ENCODE results near the gene CADM3.

The CADM3 gene

DNA sequence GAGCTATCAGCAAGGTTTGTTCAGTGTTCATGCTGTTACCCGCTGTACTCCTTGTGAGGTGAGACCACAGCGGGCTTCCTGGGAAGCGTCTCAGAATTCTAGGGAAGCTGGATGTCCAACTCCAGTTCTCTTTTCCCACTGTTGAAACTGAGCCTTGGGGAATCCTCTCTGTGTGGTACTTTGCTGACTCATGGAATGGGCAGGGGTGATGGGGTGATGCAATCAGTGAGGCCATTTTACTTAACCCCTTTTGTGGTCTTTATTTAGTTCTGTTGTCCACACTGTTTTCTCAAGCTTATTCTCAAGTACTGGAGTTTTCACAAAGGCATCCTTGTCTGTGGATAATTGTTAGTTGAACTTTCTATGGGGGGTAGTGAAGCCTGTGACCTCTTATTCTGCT is 75.9 kb downstream of the CADM3 start:
- Histone ChIP-seq H3K9me3 (ENCODE audit: low read depth, low read length) (no peaks in the 10 kb centered on the region), H3K36me3 (ENCODE audit: insufficient read depth, low read length) (no peaks in the 10 kb centered on the region), H3K9ac (ENCODE audit: insufficient read length) (no peak overlapping the region), H3K27ac (no peak overlapping the region), H3K4me3 (no peak overlapping the region)
- TF ChIP-seq EZH2 (IDR thresholded peaks at IDR 0.05): no peak
- TF ChIP-seq POLR2AphosphoS5 (IDR thresholded peaks at IDR 0.05; ENCODE audit: borderline replicate concordance, low read depth, low read length): no peak
- TF ChIP-seq FOXP2 (optimal IDR thresholded peaks at IDR 0.05; ENCODE audit: control extremely low read depth, extremely low read length, insufficient read depth): no peak
- no peak for DNase-seq (ENCODE audit: low read depth, low spot score)

DNA sequence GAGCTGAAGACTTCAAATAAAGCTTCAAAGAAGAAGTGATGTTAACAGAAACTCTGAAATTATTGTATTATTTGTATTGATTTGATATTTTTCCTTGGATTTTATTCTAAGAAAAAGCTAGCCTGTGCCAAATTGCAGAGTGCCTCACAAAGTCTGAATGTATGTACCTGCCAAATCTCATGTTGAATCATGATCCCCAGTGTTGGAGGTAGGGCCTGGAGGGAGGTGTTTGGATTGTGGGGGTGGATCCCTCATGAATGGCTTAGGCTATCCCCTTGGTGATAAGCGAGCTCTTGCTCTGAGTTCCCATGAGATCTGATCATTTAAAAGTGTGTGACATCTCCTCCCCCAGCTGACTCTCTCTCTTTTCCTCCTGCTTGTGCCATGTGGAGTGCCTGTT is 76.9 kb downstream of the CADM3 start:
- no peak for DNase-seq (ENCODE audit: low read depth, low spot score)
- Histone ChIP-seq H3K9me3 (ENCODE audit: low read depth, low read length) (no peaks in the 10 kb centered on the region), H3K36me3 (ENCODE audit: insufficient read depth, low read length) (no peaks in the 10 kb centered on the region), H3K9ac (ENCODE audit: insufficient read length) (no peak overlapping the region), H3K4me3 (no peak overlapping the region), H3K27ac (no peak overlapping the region)
- TF ChIP-seq FOXP2 (optimal IDR thresholded peaks at IDR 0.05; ENCODE audit: control extremely low read depth, extremely low read length, insufficient read depth) (no peak), POLR2AphosphoS5 (IDR thresholded peaks at IDR 0.05; ENCODE audit: borderline replicate concordance, low read depth, low read length) (no peak), EZH2 (IDR thresholded peaks at IDR 0.05) (no peak)

DNA sequence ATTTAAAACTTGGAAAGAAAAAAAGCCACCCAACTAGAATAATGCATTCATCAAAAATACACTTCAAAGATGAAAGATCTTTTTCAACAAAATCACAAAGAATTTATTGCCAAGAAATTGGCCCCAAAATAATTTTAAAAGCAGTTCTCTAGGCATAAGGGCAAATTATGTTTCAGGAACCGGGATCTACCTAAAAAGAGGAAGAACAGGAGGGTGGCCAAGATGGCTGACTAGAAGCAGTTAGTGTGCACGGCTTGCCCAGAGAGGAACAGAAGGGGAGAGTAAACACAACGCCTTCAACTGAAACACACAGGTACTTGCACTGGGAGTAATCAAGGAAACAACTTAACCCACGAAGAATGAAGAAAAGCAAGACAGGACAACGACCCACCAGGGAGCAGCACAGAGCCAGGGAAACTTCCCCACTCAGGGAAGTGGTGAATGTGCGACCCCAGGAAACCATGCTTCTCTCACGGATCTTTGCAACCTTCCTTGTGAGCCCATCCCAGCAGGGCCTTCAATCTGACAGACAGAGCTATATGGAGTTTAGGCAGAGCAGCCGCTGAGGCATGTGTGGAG is 79.3 kb downstream of the CADM3 start:
- H3K36me3 ChIP-seq (ENCODE audit: insufficient read depth, low read length): no peaks in the 10 kb centered on the region
- TF ChIP-seq POLR2AphosphoS5 (IDR thresholded peaks at IDR 0.05; ENCODE audit: borderline replicate concordance, low read depth, low read length): no peak
- TF ChIP-seq EZH2 (IDR thresholded peaks at IDR 0.05): no peak
- no peak for TF ChIP-seq FOXP2 (optimal IDR thresholded peaks at IDR 0.05; ENCODE audit: control extremely low read depth, extremely low read length, insufficient read depth)
- H3K4me3 ChIP-seq: no peak overlapping the region
- no peaks in the 10 kb centered on the region for H3K9me3 ChIP-seq (ENCODE audit: low read depth, low read length)
- no peak overlapping the region for H3K27ac ChIP-seq
- DNase-seq (ENCODE audit: low read depth, low spot score): no peak
- no peak overlapping the region for H3K9ac ChIP-seq (ENCODE audit: insufficient read length)

All from SK-N-MC (cell line).